ENCODE results near the gene RNF146. TPM values are rescaled to one million over a fixed set of nuclear protein-coding genes. Genes with fewer than 3 reads are reported as not detected.

RNF146 gene
- total and polyA plus RNA-seq, 2 experiments from 2014 or later, result 24.2 to 43.7 TPM

DNA sequence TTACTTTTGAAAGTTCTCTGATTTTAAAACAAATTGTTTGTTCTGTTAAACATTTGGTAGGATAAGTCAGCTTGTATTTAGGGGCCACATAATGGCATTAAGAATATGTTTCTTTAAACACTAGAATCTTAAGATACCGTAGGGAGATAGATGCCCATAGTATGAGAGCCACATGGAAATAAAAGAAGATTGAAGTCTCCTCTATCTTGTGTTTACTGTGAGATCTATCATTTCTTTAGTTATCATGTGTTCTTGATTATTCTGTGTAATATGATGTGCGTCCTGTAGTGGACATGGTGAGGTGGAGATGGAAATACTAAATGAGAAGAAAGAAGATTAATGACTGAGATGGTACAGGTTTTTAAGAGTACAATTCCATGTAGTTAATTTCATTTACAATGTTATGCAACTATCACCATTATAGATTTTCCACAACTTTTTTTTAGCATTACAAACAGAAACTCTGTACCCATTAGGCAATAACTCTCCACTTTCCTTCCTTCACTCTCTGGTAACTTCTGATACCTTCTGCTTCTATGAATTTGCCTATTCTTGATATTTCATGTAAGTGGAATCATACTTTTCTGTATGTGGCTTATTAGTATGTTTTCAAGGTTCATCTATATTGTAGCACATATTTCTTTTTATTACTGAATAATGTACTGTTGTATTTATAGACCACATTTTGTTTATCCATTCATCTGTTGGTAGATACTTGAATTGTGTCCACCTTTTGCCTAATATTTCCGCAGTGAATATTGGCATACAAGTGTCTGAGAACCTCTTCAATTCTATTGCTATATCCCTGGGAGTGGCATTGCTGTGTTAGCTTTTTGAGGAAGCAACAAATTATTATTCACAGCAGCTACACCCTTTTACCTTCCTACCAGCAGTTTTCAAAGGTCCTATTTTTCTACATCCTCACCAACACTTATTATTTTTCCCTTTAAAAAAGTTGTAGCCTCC lies 11.5 kb downstream of the RNF146 start (continued):
- TF ChIP-seq ZNF462 (CRISPR knock-in tag; IDR thresholded peaks at IDR 0.05), result no peak
- no peak for TF ChIP-seq JUNB (IDR thresholded peaks at IDR 0.05; ENCODE audit: unreplicated experiment)
- TF ChIP-seq POLR2AphosphoS5 (IDR thresholded peaks at IDR 0.05; ENCODE audit: low read depth), result no peak
- TF ChIP-seq, protein P1, sequence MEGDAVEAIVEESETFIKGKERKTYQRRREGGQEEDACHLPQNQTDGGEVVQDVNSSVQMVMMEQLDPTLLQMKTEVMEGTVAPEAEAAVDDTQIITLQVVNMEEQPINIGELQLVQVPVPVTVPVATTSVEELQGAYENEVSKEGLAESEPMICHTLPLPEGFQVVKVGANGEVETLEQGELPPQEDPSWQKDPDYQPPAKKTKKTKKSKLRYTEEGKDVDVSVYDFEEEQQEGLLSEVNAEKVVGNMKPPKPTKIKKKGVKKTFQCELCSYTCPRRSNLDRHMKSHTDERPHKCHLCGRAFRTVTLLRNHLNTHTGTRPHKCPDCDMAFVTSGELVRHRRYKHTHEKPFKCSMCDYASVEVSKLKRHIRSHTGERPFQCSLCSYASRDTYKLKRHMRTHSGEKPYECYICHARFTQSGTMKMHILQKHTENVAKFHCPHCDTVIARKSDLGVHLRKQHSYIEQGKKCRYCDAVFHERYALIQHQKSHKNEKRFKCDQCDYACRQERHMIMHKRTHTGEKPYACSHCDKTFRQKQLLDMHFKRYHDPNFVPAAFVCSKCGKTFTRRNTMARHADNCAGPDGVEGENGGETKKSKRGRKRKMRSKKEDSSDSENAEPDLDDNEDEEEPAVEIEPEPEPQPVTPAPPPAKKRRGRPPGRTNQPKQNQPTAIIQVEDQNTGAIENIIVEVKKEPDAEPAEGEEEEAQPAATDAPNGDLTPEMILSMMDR (conservative IDR thresholded peaks at IDR 0.05; ENCODE audit: low read depth in 2 of 2), result no peak
- TF ChIP-seq ZNF114 (CRISPR knock-in tag; IDR thresholded peaks at IDR 0.05), result no peak

- Histone ChIP-seq H3K79me2 (replicated peaks; ENCODE audit: insufficient read depth) (peaks cover 55% of the 10 kb centered on the region), H2AFZ (no peak overlapping the region), H3K4me2 (no peak overlapping the region), H3K4me3 (no peak overlapping the region), H3K9me2 (ENCODE audit: insufficient read depth) (no peaks in the 10 kb centered on the region), H3K4me1 (ENCODE audit: insufficient read depth) (no peaks in the 10 kb centered on the region), H3F3A (replicated peaks; ENCODE audit: low read depth) (no peaks in the 10 kb centered on the region), H4K20me1 (replicated peaks; ENCODE audit: insufficient read depth) (peaks cover 12% of the 10 kb centered on the region), H3K27me3 (ENCODE audit: insufficient read depth) (no peaks in the 10 kb centered on the region), H3K27ac (ENCODE audit: low read depth) (no peak overlapping the region), H3K36me3 (ENCODE audit: insufficient read depth) (peaks cover 6% of the 10 kb centered on the region; the same call in 1 of the 2 replicates)
- ATAC-seq (no peak), DNase-seq (ENCODE audit: low spot score) (no peak)
- Mint-ChIP-seq H3K27ac (no peak overlapping the region; the same call in 1 of the 2 replicates), H3K4me3 (no peak overlapping the region), H3K9me3 (no peaks in the 10 kb centered on the region), H3K4me1 (peaks cover 3% of the 10 kb centered on the region; the same call in 1 of the 3 replicates), H3K36me3 (ENCODE audit: low read depth) (peaks cover 14% of the 10 kb centered on the region; the same call in 2 of the 3 replicates), H3K27me3 (ENCODE audit: insufficient read depth, low read depth, poor library complexity) (no peaks in the 10 kb centered on the region)
- TF ChIP-seq POLR2AphosphoS5 (IDR thresholded peaks at IDR 0.05; ENCODE audit: low read depth) (no peak), JUNB (IDR thresholded peaks at IDR 0.05; ENCODE audit: unreplicated experiment) (no peak), EZH2phosphoT487 (IDR thresholded peaks at IDR 0.05; ENCODE audit: unreplicated experiment) (no peak), STAT1 (IDR thresholded peaks at IDR 0.05; ENCODE audit: unreplicated experiment) (no peak), NANOG (IDR thresholded peaks at IDR 0.05; ENCODE audit: borderline replicate concordance) (no peak), CREB1 (CRISPR knock-in tag; IDR thresholded peaks at IDR 0.05; ENCODE audit: low read depth) (no peak), ETS1 (IDR thresholded peaks at IDR 0.05) (no peak), ZNF114 (CRISPR knock-in tag; IDR thresholded peaks at IDR 0.05) (no peak), ZNF331 (CRISPR knock-in tag; IDR thresholded peaks at IDR 0.05; ENCODE audit: low read depth) (no peak), EZH2 (IDR thresholded peaks at IDR 0.05; ENCODE audit: low read depth, unreplicated experiment) (no peak)
- TF ChIP-seq, protein P1 (conservative IDR thresholded peaks at IDR 0.05; ENCODE audit: low read depth in 2 of 2), result no peak
Measured at GRCh38 chr6:127279815-127280214, 13.2 kb downstream of the RNF146 start.
